Neural progenitor cell (in vitro differentiated cells): ENCODE data around the gene CCDC80.

ENCODE experiments used
- CTCF ChIP-seq: fragments of 200-600 bp; sonication (generic); IDR thresholded peaks from 2 replicates; pipeline ENCODE4 v1.5.1; 2017; ENCODE audit warnings: antibody characterized with exemption, mild to moderate bottlenecking
- EZH2 ChIP-seq: fragments of 200-600 bp; sonication (generic); IDR thresholded peaks from 2 replicates; pipeline ENCODE4 v1.6.1; 2017; ENCODE audit warnings: antibody characterized with exemption, mild to moderate bottlenecking, moderate library complexity

DNA sequence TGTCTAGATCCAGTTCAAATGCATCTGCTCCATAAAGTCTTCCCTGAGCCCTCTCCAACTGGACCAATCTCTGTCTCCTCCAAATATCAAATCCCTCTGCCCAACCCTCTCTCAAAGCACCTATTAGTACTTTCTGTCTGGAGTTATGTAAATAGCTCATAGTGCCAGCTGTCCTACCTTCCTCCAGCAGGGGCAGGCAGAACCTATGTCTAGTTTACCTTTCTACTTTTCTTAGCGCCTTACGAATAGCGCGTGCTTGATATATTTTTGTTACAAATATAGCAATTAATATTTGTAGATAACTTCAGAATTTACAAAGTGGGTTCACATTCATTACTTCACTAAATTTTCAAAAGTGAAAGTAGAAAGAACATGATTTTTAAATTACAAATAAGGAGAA is 14.0 kb upstream of the CCDC80 start:
- TF ChIP-seq CTCF = peak; percentile 34
- no peak for TF ChIP-seq EZH2
